Small intestine (tissue), 7 donors: Measurements from ENCODE around the gene CDIPT. TPM values are rescaled to one million over a fixed set of nuclear protein-coding genes. Genes with fewer than 3 reads are reported as not detected.

Experiments used
- DNase-seq, 2 donors: peaks; one replicate each; pipeline versions ENCODE4 v3.0.0 to v3.0.0-alpha.2; 2013
- FAIRE-seq: peaks from 2 replicates; lab custom pipeline; 2012; peaks lifted over from hg19 to GRCh38; lab: Jason Lieb, UNC
- H3K27ac ChIP-seq, 3 donors: one replicate each; pipeline ENCODE4 v1.5.1; 2013; ENCODE audit warnings: low read length in 2 of 3, mild to moderate bottlenecking in 2 of 3, control low read depth in 1 of 3, inconsistent platforms in 1 of 3, low read depth in 1 of 3, moderate library complexity in 1 of 3
- H3K27me3 ChIP-seq, 3 donors: one replicate each; pipeline ENCODE4 v1.6.1; 2013; ENCODE audit warnings: low read length in 3 of 3, inconsistent platforms in 1 of 3; ENCODE audit not compliant: control insufficient read depth in 3 of 3, insufficient read depth in 3 of 3
- H3K36me3 ChIP-seq, 3 donors: one replicate each; pipeline ENCODE4 v1.6.1; 2013; ENCODE audit warnings: low read length in 3 of 3, inconsistent platforms in 1 of 3, low read depth in 1 of 3, mild to moderate bottlenecking in 1 of 3, moderate library complexity in 1 of 3; ENCODE audit not compliant: control insufficient read depth in 3 of 3, insufficient read depth in 2 of 3
- H3K4me1 ChIP-seq, 3 donors: one replicate each; pipeline ENCODE4 v1.6.1; 2013; ENCODE audit warnings: low read length in 2 of 3, inconsistent platforms in 1 of 3, low read depth in 1 of 3, mild to moderate bottlenecking in 1 of 3, moderate library complexity in 1 of 3; ENCODE audit not compliant: control insufficient read depth in 3 of 3, insufficient read depth in 2 of 3
- H3K4me3 ChIP-seq, 3 donors: one replicate each; pipeline ENCODE4 v1.5.1; 2013; ENCODE audit warnings: low read length in 3 of 3, control low read depth in 1 of 3, inconsistent platforms in 1 of 3, low read depth in 1 of 3, mild to moderate bottlenecking in 1 of 3, moderate library complexity in 1 of 3
- H3K9me3 ChIP-seq, 2 donors: one replicate each; pipeline ENCODE4 v1.6.1; 2013; ENCODE audit warnings: low read depth in 1 of 2, low read length in 1 of 2; ENCODE audit not compliant: control insufficient read depth in 2 of 2, insufficient read depth in 1 of 2
- whole genome bisulfite sequencing, 3 donors: extraction: QIAGEN DNeasy Blood & Tissue Kit; methylation state at CpG; one replicate each; pipeline ENCODE4 v1.1.7; 2013; 5-methylcytosine and 5-hydroxymethylcytosine counted together
- polyA plus RNA-seq, 4 donors: library from polyadenylated mRNA; stranded (reverse) in 3 of 4; unstranded in 1 of 4; fragments of 200-250 nt in 3 of 4; fragments of 120-200 nt in 1 of 4; gene quantifications; one replicate each; pipeline versions ENCODE4 v1.2.1 to v1.2.3, GENCODE V29; 2013
- donor health status: healthy with polysubstance abuse.
- donor health status: control.
- donor health status: control.
- donor health status: Bipolar disorder and iron deficiency.
- donor health status: healthy.

CDIPT gene
- polyA plus RNA-seq, 4 donors = 51.9 to 76.9 (median 61.2) TPM

DNA sequence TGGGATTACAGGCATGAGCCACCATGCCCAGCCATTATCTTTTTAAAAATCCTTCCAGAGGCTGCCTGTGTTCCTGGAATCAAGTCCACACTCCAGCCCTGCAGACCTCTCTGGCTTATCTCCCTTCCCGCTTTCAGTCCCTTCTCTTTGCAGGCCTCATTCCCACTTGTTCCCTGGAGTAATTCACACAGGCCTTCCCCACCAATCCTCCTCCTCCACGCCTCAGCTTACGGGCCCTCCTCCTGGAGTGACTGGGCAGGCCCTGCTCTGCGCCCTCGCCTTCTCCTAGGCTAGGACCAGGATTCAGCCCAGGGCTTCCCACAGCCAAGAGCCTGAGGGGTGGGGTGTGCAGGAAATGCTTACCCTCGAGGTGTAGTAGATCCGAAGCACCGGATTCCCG is 2.8 kb downstream of the CDIPT start:
- H3K9me3 ChIP-seq = no peaks in the 10 kb centered on the region
- FAIRE-seq = no peak
- H3K27me3 ChIP-seq = no peaks in the 10 kb centered on the region
- H3K4me1 ChIP-seq = peaks cover 2 to 23% (median 4%) of the 10 kb centered on the region in 3 donors
- H3K4me3 ChIP-seq = no peak overlapping the region
- DNase-seq = no peak
- H3K36me3 ChIP-seq = peaks cover 6 to 39% (median 8%) of the 10 kb centered on the region in 3 donors
- no peak overlapping the region for H3K27ac ChIP-seq
- 88 to 92% (median 92%) methylated on average over 9 of the region's 9 CpGs for WGBS, 3 donors

- no peaks in the 10 kb centered on the region for H3K9me3 ChIP-seq
- peaks cover 2 to 23% (median 4%) of the 10 kb centered on the region in 3 donors for H3K4me1 ChIP-seq
- 95 to 97% (median 95%) methylated on average over 17 to 19 of the region's 19 CpGs for WGBS, 3 donors
- DNase-seq = no peak
- no peaks in the 10 kb centered on the region for H3K27me3 ChIP-seq
- FAIRE-seq = no peak
- H3K4me3 ChIP-seq = no peak overlapping the region
- H3K27ac ChIP-seq = no peak overlapping the region
- peaks cover 6 to 39% (median 8%) of the 10 kb centered on the region in 3 donors for H3K36me3 ChIP-seq
These were observed 4.1 kb downstream of the CDIPT start for GRCh38 chr16:29858974-29859373.

DNA sequence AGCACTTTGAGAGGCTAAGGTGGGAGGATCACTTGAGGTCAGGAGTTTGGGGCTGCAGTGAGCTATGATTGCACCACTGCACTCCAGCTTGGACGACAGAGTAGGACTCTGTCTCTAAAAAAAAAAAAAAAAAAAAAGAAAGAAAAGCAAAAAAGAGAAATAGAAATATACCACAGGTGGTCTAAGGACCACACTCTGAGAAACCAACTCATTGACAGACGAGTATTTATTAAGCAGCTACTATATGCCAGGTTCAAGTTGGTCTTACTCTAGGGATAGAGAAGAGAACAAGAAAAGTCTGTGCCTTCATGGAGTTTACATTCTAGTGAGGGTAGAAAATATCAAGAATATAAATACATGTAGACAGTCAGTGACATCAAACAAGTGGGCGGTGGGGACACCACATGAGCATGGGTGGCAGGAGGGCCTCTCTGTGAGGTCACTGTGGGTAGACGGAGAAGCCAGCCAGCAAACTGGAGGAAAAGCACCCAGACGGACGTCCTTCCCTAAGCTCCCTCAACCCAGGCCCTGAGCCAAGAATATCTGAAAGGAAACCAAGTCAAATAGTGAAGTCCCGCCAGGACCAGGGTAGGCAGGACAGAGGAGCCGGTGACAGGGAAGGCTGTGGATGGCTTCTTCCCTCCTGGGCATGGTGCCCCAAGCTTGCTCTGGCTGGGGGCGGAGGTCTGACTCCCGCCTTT is 4.7 kb downstream of the CDIPT start:
- H3K9me3 ChIP-seq = no peaks in the 10 kb centered on the region
- H3K27me3 ChIP-seq = no peaks in the 10 kb centered on the region

DNA sequence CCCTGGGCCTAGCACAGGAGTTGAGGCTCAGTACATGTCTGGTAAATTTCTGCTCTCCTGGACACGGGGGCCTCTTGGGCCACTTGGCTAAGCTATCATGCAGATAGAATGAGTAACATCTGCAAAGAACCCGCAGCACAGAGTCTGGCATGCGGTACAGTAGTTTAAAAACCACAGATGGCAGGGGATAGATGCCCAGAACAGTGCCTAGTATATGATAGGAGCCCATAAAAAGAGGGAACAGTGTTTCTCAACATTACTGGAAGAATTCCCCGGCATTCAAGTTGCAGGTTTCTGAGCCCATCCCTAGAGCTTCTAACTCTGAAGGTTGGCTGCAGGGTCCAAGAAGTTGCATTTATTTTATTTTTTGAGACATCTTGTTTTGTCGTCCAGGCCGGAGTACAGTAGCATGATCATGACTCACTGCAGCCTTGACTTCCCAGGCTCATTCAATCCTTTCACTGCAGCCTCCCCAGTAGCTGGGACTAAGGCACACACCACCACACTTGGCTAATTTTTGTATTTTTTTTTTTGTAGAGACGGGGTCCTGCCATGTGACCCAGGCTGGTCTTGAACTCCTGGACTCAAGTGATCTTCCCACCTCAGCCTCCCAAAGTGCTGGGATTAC is 5.8 kb downstream of the CDIPT start:
- FAIRE-seq (no peak), DNase-seq (no peak)
- no peak overlapping the region for H3K27ac ChIP-seq
- no peaks in the 10 kb centered on the region for H3K27me3 ChIP-seq
- no peak overlapping the region for H3K4me3 ChIP-seq
- WGBS, 3 donors = 82 to 86% (median 83%) methylated on average over 7 of the region's 7 CpGs
- peaks cover 2 to 19% (median 4%) of the 10 kb centered on the region in 3 donors for H3K4me1 ChIP-seq
- no peaks in the 10 kb centered on the region for H3K9me3 ChIP-seq
- peaks cover 6 to 39% (median 8%) of the 10 kb centered on the region in 3 donors for H3K36me3 ChIP-seq

More for the DNA sequence above, 4.7 kb downstream of the CDIPT start:
- peaks cover 2 to 19% (median 4%) of the 10 kb centered on the region in 3 donors for H3K4me1 ChIP-seq
- H3K36me3 ChIP-seq = peaks cover 6 to 39% (median 8%) of the 10 kb centered on the region in 3 donors
- WGBS, 3 donors = 77 to 91% (median 89%) methylated on average over 8 to 10 of the region's 10 CpGs
- no peak overlapping the region for H3K27ac ChIP-seq
- no peak for DNase-seq
- no peak overlapping the region for H3K4me3 ChIP-seq
- FAIRE-seq = no peak

- no peaks in the 10 kb centered on the region for H3K27me3 ChIP-seq
- H3K4me3 ChIP-seq = no peak overlapping the region
- no peak for FAIRE-seq
- H3K9me3 ChIP-seq = no peaks in the 10 kb centered on the region
- peaks cover 0 to 6% (median 0%) of the 10 kb centered on the region in 3 donors for H3K4me1 ChIP-seq
- no peak for DNase-seq
- H3K27ac ChIP-seq = no peak overlapping the region
- 79 to 87% (median 87%) methylated on average over 5 of the region's 5 CpGs for WGBS, 3 donors
- H3K36me3 ChIP-seq = peaks cover 0 to 21% (median 11%) of the 10 kb centered on the region in 3 donors
These were observed 8.4 kb downstream of the CDIPT start for GRCh38 chr16:29854520-29855100.

DNA sequence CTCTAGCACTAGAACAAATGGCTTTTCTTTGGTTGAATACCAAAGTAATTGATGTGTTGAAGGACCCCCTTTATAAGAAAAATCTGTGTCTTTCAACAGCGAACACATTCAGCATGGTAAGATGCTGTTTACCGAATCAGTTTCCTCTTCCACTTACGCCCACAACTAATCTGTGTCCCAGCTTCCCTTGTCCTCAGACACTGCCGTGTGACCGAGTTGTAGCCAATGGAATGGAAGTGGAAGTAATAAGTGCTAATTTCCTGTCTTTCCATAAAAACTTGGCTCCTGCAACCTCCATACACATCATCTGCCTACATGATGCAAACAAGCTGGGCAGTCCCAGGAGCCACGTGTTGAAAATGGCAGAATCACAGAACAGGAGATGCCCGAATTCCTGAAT is 10.4 kb downstream of the CDIPT start:
- FAIRE-seq = no peak
- H3K4me3 ChIP-seq = no peak overlapping the region
- no peaks in the 10 kb centered on the region for H3K27me3 ChIP-seq
- peak overlapping the region in 2 of 3 donors; percentile 48 to 60 for H3K27ac ChIP-seq
- peaks cover 0 to 6% (median 0%) of the 10 kb centered on the region in 3 donors for H3K4me1 ChIP-seq
- H3K9me3 ChIP-seq = no peaks in the 10 kb centered on the region
- peak; percentile 26 to 35 for DNase-seq
- peaks cover 0 to 15% (median 3%) of the 10 kb centered on the region in 3 donors for H3K36me3 ChIP-seq
- 34 to 76% (median 67%) methylated on average over 7 of the region's 7 CpGs for WGBS, 3 donors

DNA sequence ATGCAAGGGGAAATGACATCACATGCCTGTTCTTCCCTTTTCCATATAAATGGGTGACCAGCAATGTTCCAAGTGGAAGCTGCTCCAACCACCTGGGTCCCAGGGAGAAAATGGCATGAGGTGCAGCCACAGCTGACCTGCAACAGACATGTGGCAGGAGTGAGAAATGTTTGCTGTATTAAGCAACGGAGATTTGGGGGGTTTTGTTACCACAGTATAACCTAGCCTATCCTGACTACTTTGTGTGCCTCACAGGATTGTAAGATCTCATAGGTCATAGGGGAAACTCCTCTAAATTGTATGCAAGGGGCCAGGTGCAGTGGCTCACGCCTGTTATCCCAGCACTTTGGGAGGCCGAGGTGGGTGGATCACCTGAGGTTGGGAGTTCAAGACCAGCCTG is 12.0 kb downstream of the CDIPT start:
- WGBS, 3 donors = 83 to 93% (median 89%) methylated on average over 3 of the region's 3 CpGs
- Histone ChIP-seq H3K36me3 (peaks cover 3 to 28% (median 11%) of the 10 kb centered on the region in 3 donors), H3K4me3 (no peak overlapping the region), H3K4me1 (peaks cover 0 to 6% (median 0%) of the 10 kb centered on the region in 3 donors), H3K9me3 (no peaks in the 10 kb centered on the region), H3K27ac (no peak overlapping the region), H3K27me3 (no peaks in the 10 kb centered on the region)
- DNase-seq (no peak), FAIRE-seq (no peak)

DNA sequence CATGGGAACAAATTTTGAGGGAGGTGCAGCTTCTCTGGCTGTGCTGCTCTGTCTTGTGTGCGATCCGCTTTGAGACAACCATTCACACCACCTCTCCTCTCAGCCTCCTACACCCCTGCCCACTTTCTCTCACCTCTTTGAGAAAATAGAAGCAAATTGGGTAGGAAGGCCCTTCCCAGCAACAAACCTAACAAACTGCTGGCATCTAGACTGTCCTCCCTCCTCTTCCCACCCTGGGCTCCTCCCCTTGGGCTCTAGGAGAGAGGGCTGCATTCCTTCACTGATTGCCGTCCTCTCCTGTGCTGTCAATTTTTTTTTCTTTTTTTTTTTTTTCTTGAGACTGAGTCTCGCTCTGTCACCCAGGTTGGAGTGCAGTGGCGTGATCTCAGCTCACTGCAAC is 13.5 kb downstream of the CDIPT start:
- FAIRE-seq = no peak
- peaks cover 7 to 43% (median 24%) of the 10 kb centered on the region in 3 donors for H3K36me3 ChIP-seq
- H3K4me3 ChIP-seq = no peak overlapping the region
- no peaks in the 10 kb centered on the region for H3K4me1 ChIP-seq
- H3K9me3 ChIP-seq = no peaks in the 10 kb centered on the region
- H3K27me3 ChIP-seq = no peaks in the 10 kb centered on the region
- peak overlapping the region in 1 of 3 donors; percentile 18 for H3K27ac ChIP-seq
- DNase-seq = peak in 1 of 2 donors; percentile 17
- 74 to 87% (median 85%) methylated on average over 5 of the region's 5 CpGs for WGBS, 3 donors
